K562 (cell line): ENCODE results near the gene NR1I3. TPM values are rescaled to one million over a fixed set of nuclear protein-coding genes. Genes with fewer than 3 reads are reported as not detected.

Source experiments
- ATAC-seq: fragments of 200-7000 bp; cut with Tn5 transposase; 3 replicates; pipeline ENCODE4 v1.9.1; 2020; ENCODE audit warnings: moderate library complexity
- BruUV-seq: library from RNA; stranded (reverse); fragments of 400-500 nt; replicated peaks from 2 replicates; lab custom pipeline; 2021; lab: Mats Ljungman, UMichigan
- CTCF ChIA-PET: fragments of 300-600 bp; formaldehyde crosslinking; extraction: SDS; loops from one replicate; lab custom pipeline; 2021; ENCODE audit warnings: low intra/inter-chr PET ratio; lab: Yijun Ruan, JAX
- POLR2A ChIA-PET: fragments of 300-600, 350-650 bp; sonication (Branson Sonifier 250); formaldehyde crosslinking; extraction: SDS; loops from one replicate; lab custom pipeline; 2021; ENCODE audit warnings: antibody characterized with exemption, inconsistent platforms; lab: Yijun Ruan, JAX
- DNase-seq, 4 experiments: peaks; one replicate each; pipeline versions ENCODE4 v3.0.0 to v3.0.0-alpha.2; 2011 to 2018; ENCODE audit warnings: low spot score in 3 of 4, mixed read lengths in 3 of 4; ENCODE audit errors: extremely low read depth in 1 of 4
- FAIRE-seq: peaks from 2 replicates; lab custom pipeline; 2011; peaks lifted over from hg19 to GRCh38; lab: Jason Lieb, UNC
- H2AFZ ChIP-seq: 2 replicates; pipeline ENCODE4 v1.6.0; 2011; ENCODE audit warnings: low read depth, low read length, control low read depth, inconsistent platforms
- H3K27ac ChIP-seq: fragments of 200-600 bp; 3 replicates; pipeline ENCODE4 v1.8.0; 2011; ENCODE audit warnings: low read depth, mild to moderate bottlenecking, control low read depth, inconsistent platforms, low read length, moderate library complexity, mixed read lengths; ENCODE audit errors: extremely low read depth
- H3K27me3 ChIP-seq, 2 experiments: fragments of 300-600 bp in 1 of 2; 2 replicates in 1 of 2; 3 replicates in 1 of 2; pipeline versions ENCODE4 v1.6.0 to v1.8.0; 2011; ENCODE audit warnings: inconsistent platforms in 2 of 2, low read length in 2 of 2, mild to moderate bottlenecking in 1 of 2, mixed read lengths in 1 of 2, moderate library complexity in 1 of 2; ENCODE audit not compliant: control insufficient read depth in 2 of 2, insufficient read depth in 2 of 2
- H3K36me3 ChIP-seq: fragments of 300-600 bp; 3 replicates; pipeline ENCODE4 v1.8.0; 2011; ENCODE audit warnings: mild to moderate bottlenecking, low read length, inconsistent platforms; ENCODE audit not compliant: control insufficient read depth, insufficient read depth
- H3K4me1 ChIP-seq, 2 experiments: fragments of 200-600 bp in 1 of 2; replicated peaks in 1 of 2; 2 replicates in 1 of 2; 3 replicates in 1 of 2; pipeline versions ENCODE4 v1.5.1 to v1.8.0; 2011; ENCODE audit warnings: inconsistent platforms in 2 of 2, low read length in 2 of 2, mild to moderate bottlenecking in 1 of 2, mixed read lengths in 1 of 2, moderate library complexity in 1 of 2; ENCODE audit not compliant: control insufficient read depth in 2 of 2, insufficient read depth in 2 of 2
- H3K4me2 ChIP-seq: 2 replicates; pipeline ENCODE4 v1.6.1; 2011; ENCODE audit warnings: low read length, control low read depth, inconsistent platforms, mixed read lengths; ENCODE audit not compliant: insufficient read depth
- H3K4me3 ChIP-seq: fragments of 200-600 bp; sonication (generic), shearing (Covaris generic); 2 replicates; pipeline ENCODE4 v1.5.1; 2016; ENCODE audit warnings: control low read depth, inconsistent platforms
- H3K79me2 ChIP-seq: fragments of 200-600 bp; 3 replicates; pipeline ENCODE4 v1.8.0; 2011; ENCODE audit warnings: low read length, inconsistent platforms; ENCODE audit not compliant: control insufficient read depth, insufficient read depth
- H3K9ac ChIP-seq, 2 experiments: 2 replicates each; pipeline versions ENCODE4 v1.6.0 to v1.6.1; 2011; ENCODE audit warnings: low read depth in 2 of 2, low read length in 2 of 2, control low read depth in 1 of 2, inconsistent platforms in 1 of 2, mild to moderate bottlenecking in 1 of 2, mixed read lengths in 1 of 2; ENCODE audit not compliant: insufficient read depth in 1 of 2
- H3K9me1 ChIP-seq: one replicate; pipeline ENCODE4 v1.6.0; 2011; ENCODE audit warnings: inconsistent platforms, mild to moderate bottlenecking, low read length, moderate library complexity; ENCODE audit not compliant: control insufficient read depth, insufficient read depth
- H3K9me3 ChIP-seq: replicated peaks from 2 replicates; pipeline ENCODE4 v1.5.1; 2011; ENCODE audit warnings: low read depth, low read length, inconsistent platforms; ENCODE audit not compliant: control insufficient read depth, insufficient read depth
- H4K20me1 ChIP-seq: replicated peaks from 2 replicates; pipeline ENCODE4 v1.6.1; 2011; ENCODE audit warnings: low read length, inconsistent platforms, mixed read lengths; ENCODE audit not compliant: control insufficient read depth, insufficient read depth
- ARID4B ChIP-seq: sonication (generic); formaldehyde crosslinking; IDR thresholded peaks from 2 replicates; pipeline ENCODE4 v1.8.0; 2022; ENCODE audit warnings: mild to moderate bottlenecking, missing genetic modification reagents
- DPF2 ChIP-seq: fragments of 450-650 bp; IDR thresholded peaks from 2 replicates; pipeline ENCODE4 v1.6.1; 2016
- KAT2B ChIP-seq: IDR thresholded peaks from one replicate; pipeline ENCODE4 v1.6.1; 2012; ENCODE audit warnings: low read depth, mild to moderate bottlenecking, control low read depth, inconsistent platforms, low read length, moderate library complexity
- KLF6 ChIP-seq: fragments of 250-450 bp; sonication (Bioruptor Pico); IDR thresholded peaks from 2 replicates; pipeline ENCODE4 v1.4.0; 2020; ENCODE audit warnings: mild to moderate bottlenecking, moderate library complexity, borderline replicate concordance
- PHF20 ChIP-seq: fragments of 450-650 bp; IDR thresholded peaks from 2 replicates; pipeline ENCODE4 v1.6.1; 2018; ENCODE audit not compliant: partially characterized antibody
- RREB1 ChIP-seq: fragments of 250-450 bp; sonication (Bioruptor Pico); IDR thresholded peaks from 2 replicates; pipeline ENCODE4 v1.4.0; 2020
- TRIM28 ChIP-seq: fragments of 450-650 bp; IDR thresholded peaks from 2 replicates; pipeline ENCODE4 v1.6.1; 2017
- ZNF668 ChIP-seq: fragments of 250-450 bp; sonication (Bioruptor Pico); IDR thresholded peaks from 2 replicates; pipeline ENCODE4 v1.8.0; 2022; ENCODE audit warnings: mild to moderate bottlenecking, inconsistent platforms
- ZNF830 ChIP-seq: fragments of 250-450 bp; sonication (Bioruptor Pico); IDR thresholded peaks from 2 replicates; pipeline ENCODE4 v1.5.0; 2021; ENCODE audit warnings: mild to moderate bottlenecking
- WGBS: fragments of 100-300 bp; shearing (Covaris generic); methylation state at CpG from one replicate; pipeline ENCODE4 v1.1.6; 2016; ENCODE audit warnings: low coverage, mixed read lengths; ENCODE audit not compliant: insufficient coverage; ENCODE audit errors: missing lambda C conversion rate; 5-methylcytosine and 5-hydroxymethylcytosine counted together
- in situ Hi-C: fragments of 300-500 bp; cut with MboI; formaldehyde crosslinking; loops from 4 replicates; pipeline ENCODE4 v1.15.0; 2018; ENCODE audit warnings: inconsistent platforms, mixed read lengths
- intact Hi-C: fragments of 100-400 bp; cut with micrococcal nuclease; formaldehyde crosslinking; loops from 2 replicates; pipeline ENCODE4 v1.14.2; 2022
- polyA plus RNA-seq, 8 experiments: library from polyadenylated mRNA; depleted of rRNA in 4 of 8; stranded (reverse) in 5 of 8; unstranded in 3 of 8; fragments of >200 nt; fragmentation: Nextera tagmentation in 2 of 8; fragmentation: Illumina TruSeq in 1 of 8; extraction: Ambion mirVana in 2 of 8; extraction: Trizol in 1 of 8; gene quantifications; 2 replicates each; pipeline versions ENCODE4 v1.2.1 to v1.2.3, GENCODE V29; 2011 to 2014; ENCODE audit warnings: inconsistent platforms in 1 of 8, missing spikeins in 1 of 8
- total RNA-seq, 7 experiments: library from RNA; depleted of rRNA in 6 of 7; stranded (reverse); fragments of >200 nt in 6 of 7; fragmentation: Illumina TruSeq in 2 of 7; extraction: Trizol in 2 of 7; gene quantifications; 2 replicates each; pipeline versions ENCODE4 v1.2.1 to v1.2.3, GENCODE V29; 2011 to 2021; ENCODE audit warnings: low replicate concordance in 1 of 7

The NR1I3 gene
- total and polyA plus RNA-seq, 9 of the 15 experiments (the other 6 are each of a cell fraction or from before 2014, with no cell fraction given) = 0.11 TPM; not detected in 8

- ChIA-PET CTCF (no interaction called here), POLR2A (interaction anchor here (0.6 to 1.9 kb wide), 18 partner anchors 9 to 1290 kb away, joined by 3 to 9 read pairs (median 3); partner anchors contain the start of genes B4GALT3, NIT1, PFDN2 and TOMM40L)
- Histone ChIP-seq H3K9me1 (no peaks in the 10 kb centered on the region), H4K20me1 (no peaks in the 10 kb centered on the region), H2AFZ (peak within 1 kb of the TSS; percentile 97), H3K4me2 (peak within 1 kb of the TSS; percentile 97), H3K4me3 (peak within 1 kb of the TSS; percentile 71), H3K27ac (peak within 1 kb of the TSS; percentile 99), H3K9me3 (no peaks in the 10 kb centered on the region), H3K79me2 (peaks cover 27% of the 10 kb centered on the region), H3K27me3 (no peaks in the 10 kb centered on the region), H3K36me3 (peaks cover 36% of the 10 kb centered on the region), H3K9ac (peak within 1 kb of the TSS; percentile 83 to 92), H3K4me1 (peaks cover 49 to 63% of the 10 kb centered on the region in 2 experiments)
- peak; percentile 93 for ATAC-seq
- BruUV-seq = no TSS peak
- WGBS = 2% methylated on average over 53 of the region's 53 CpGs
- in situ Hi-C loops (no loop called here), intact Hi-C loops (loop anchor here (5.0 kb wide), 1 partner anchor 105 kb away; the partner anchor contains the start of gene MPZ)
- DNase-seq = peak; percentile 85 to 99 (median 88)
- FAIRE-seq = peak; percentile 99
- TF ChIP-seq ZNF830 (0 out of 2 replicates have a peak, but pooled peaks have one; percentile 53), TRIM28 (no peak), KLF6 (peak; percentile 50; the same call in 1 of the 2 replicates), ARID4B (peak; percentile 79; the same call in 1 of the 2 replicates), PHF20 (peak; percentile 85), DPF2 (no peak; the same call in 1 of the 2 replicates), ZNF668 (CRISPR knock-in tag) (no peak), RREB1 (peak; percentile 49; the same call in 1 of the 2 replicates), KAT2B (no peak)
Measured at GRCh38 chr1:161201836-161202712, 35.9 kb downstream of the NR1I3 start, which contains the start of gene NDUFS2. TSS of gene NDUFS2 (plus strand) at chr1:161202367. CDS start at chr1:161202386, 19 bp downstream.
